ENCODE measurements around the gene CDKN1C.

CDKN1C gene

GRCh38 chr11:2870460-2870859 is 15.1 kb downstream of the CDKN1C start:
- no peak for DNase-seq (ENCODE audit: low read depth in 2 of 2)

GRCh38 chr11:2869561-2870427 is 15.8 kb downstream of the CDKN1C start:
- DNase-seq (ENCODE audit: low read depth in 2 of 2): no peak

GRCh38 chr11:2869134-2869526 is 16.4 kb downstream of the CDKN1C start:
- DNase-seq (ENCODE audit: low read depth in 2 of 2): no peak

- DNase-seq (ENCODE audit: low read depth in 2 of 2): no peak
These were observed 17.0 kb downstream of the CDKN1C start for GRCh38 chr11:2868506-2869133.

GRCh38 chr11:2867722-2868505 is 17.7 kb downstream of the CDKN1C start:
- DNase-seq (ENCODE audit: low read depth in 2 of 2): no peak

- DNase-seq (ENCODE audit: low read depth in 2 of 2): no peak
These were observed 18.4 kb downstream of the CDKN1C start for GRCh38 chr11:2867142-2867541.

GRCh38 chr11:2865922-2866577 is 19.5 kb downstream of the CDKN1C start:
- DNase-seq (ENCODE audit: low read depth in 2 of 2): no peak

- no peak for DNase-seq (ENCODE audit: low read depth in 2 of 2)
These were observed 20.7 kb downstream of the CDKN1C start for GRCh38 chr11:2864901-2865300.

GRCh38 chr11:2863276-2863618 is 22.3 kb downstream of the CDKN1C start:
- DNase-seq (ENCODE audit: low read depth in 2 of 2): no peak

GRCh38 chr11:2862395-2863275 is 22.9 kb downstream of the CDKN1C start:
- no peak for DNase-seq (ENCODE audit: low read depth in 2 of 2)

- no peak for DNase-seq (ENCODE audit: low read depth in 2 of 2)
These were observed 24.9 kb downstream of the CDKN1C start for GRCh38 chr11:2860636-2861035.

- no peak for DNase-seq (ENCODE audit: low read depth in 2 of 2)
These were observed 25.9 kb downstream of the CDKN1C start for GRCh38 chr11:2859699-2860037.

- DNase-seq (ENCODE audit: low read depth in 2 of 2): no peak
These were observed 26.4 kb downstream of the CDKN1C start for GRCh38 chr11:2858995-2859698.

- DNase-seq (ENCODE audit: low read depth in 2 of 2): no peak
These were observed 27.7 kb downstream of the CDKN1C start for GRCh38 chr11:2857918-2858317.

GRCh38 chr11:2857276-2857675 is 28.3 kb downstream of the CDKN1C start:
- DNase-seq (ENCODE audit: low read depth in 2 of 2): no peak

GRCh38 chr11:2855162-2855561 is 30.4 kb downstream of the CDKN1C start:
- no peak for DNase-seq (ENCODE audit: low read depth in 2 of 2)

GRCh38 chr11:2853997-2854560 is 31.5 kb downstream of the CDKN1C start:
- no peak for DNase-seq (ENCODE audit: low read depth in 2 of 2)

GRCh38 chr11:2853401-2853800 is 32.2 kb downstream of the CDKN1C start:
- DNase-seq (ENCODE audit: low read depth in 2 of 2): no peak

- no peak for DNase-seq (ENCODE audit: low read depth in 2 of 2)
These were observed 35.4 kb downstream of the CDKN1C start for GRCh38 chr11:2849994-2850770.

Measured in stimulated activated CD8-positive, alpha-beta memory T cell treated with anti-CD3 and anti-CD28 coated beads, Interleukin-7, amount 100 ng/mL, for 1 hour (primary cell).